HepG2 (cell line): ENCODE data around the gene CHN1. TPM values are rescaled to one million over a fixed set of nuclear protein-coding genes. Genes with fewer than 3 reads are reported as not detected.

ENCODE experiments used
- ATAC-seq: fragments of 200-7000 bp; cut with Tn5 transposase; 3 replicates; pipeline ENCODE4 v1.9.1; 2020; ENCODE audit warnings: mild to moderate bottlenecking, moderate library complexity
- BruUV-seq: library from RNA; stranded (reverse); fragments of 400-500 nt; replicated peaks from 2 replicates; lab custom pipeline; 2021; lab: Mats Ljungman, UMichigan
- CTCF ChIA-PET: fragments of 300-600 bp; formaldehyde crosslinking; extraction: SDS; loops from one replicate; lab custom pipeline; 2021; ENCODE audit warnings: low total read pairs, inconsistent platforms, low intra/inter-chr PET ratio; lab: Yijun Ruan, JAX
- POLR2A ChIA-PET: fragments of 350-600 bp; sonication (Branson Sonifier 250); formaldehyde crosslinking; loops from one replicate; lab custom pipeline; 2020; ENCODE audit warnings: antibody characterized with exemption, inconsistent platforms; lab: Yijun Ruan, JAX
- DNase-seq: peaks from one replicate; pipeline ENCODE4 v3.0.0-alpha.2; 2015; ENCODE audit warnings: low spot score
- FAIRE-seq: peaks from 3 replicates; lab custom pipeline; 2011; peaks lifted over from hg19 to GRCh38; lab: Jason Lieb, UNC
- H2AFZ ChIP-seq: one replicate; pipeline ENCODE4 v1.6.1; 2011; ENCODE audit warnings: low read length, inconsistent platforms
- H3K27ac ChIP-seq: fragments of 300-600 bp; 3 replicates; pipeline ENCODE4 v1.8.0; 2011; ENCODE audit warnings: mixed run types, mild to moderate bottlenecking, mixed read lengths, low read length, inconsistent platforms; ENCODE audit not compliant: insufficient read depth; ENCODE audit errors: extremely low read length
- H3K27me3 ChIP-seq, 2 experiments: fragments of 200-600 bp in 1 of 2; 2 replicates in 1 of 2; 3 replicates in 1 of 2; pipeline versions ENCODE4 v1.6.0 to v1.8.0; 2011; ENCODE audit warnings: low read length in 2 of 2, mild to moderate bottlenecking in 2 of 2, moderate library complexity in 2 of 2, inconsistent platforms in 1 of 2; ENCODE audit not compliant: insufficient read depth in 2 of 2, control insufficient read depth in 1 of 2
- H3K36me3 ChIP-seq, 2 experiments: fragments of 200-600 bp in 1 of 2; replicated peaks in 1 of 2; 2 replicates in 1 of 2; 3 replicates in 1 of 2; pipeline versions ENCODE4 v1.5.1 to v1.8.0; 2011; ENCODE audit warnings: low read length in 2 of 2, inconsistent platforms in 1 of 2; ENCODE audit not compliant: insufficient read depth in 2 of 2, control insufficient read depth in 1 of 2
- H3K4me1 ChIP-seq: 2 replicates; pipeline ENCODE4 v1.5.1; 2012; ENCODE audit warnings: low read length, inconsistent platforms; ENCODE audit not compliant: insufficient read depth
- H3K4me2 ChIP-seq: 2 replicates; pipeline ENCODE4 v1.6.0; 2011; ENCODE audit warnings: low read depth, low read length, inconsistent platforms
- H3K4me3 ChIP-seq, 3 experiments: fragments of 200-600 bp in 1 of 3; sonication (generic), shearing (Covaris generic) in 1 of 3; replicated peaks in 1 of 3; 2 replicates each; pipeline ENCODE4 v1.5.1; 2011 to 2016; ENCODE audit warnings: low read length in 3 of 3, inconsistent platforms in 2 of 3, low read depth in 2 of 3, mild to moderate bottlenecking in 2 of 3, control low read depth in 1 of 3, mixed read lengths in 1 of 3; ENCODE audit not compliant: insufficient read depth in 1 of 3
- H3K79me2 ChIP-seq: one replicate; pipeline ENCODE4 v1.6.1; 2011; ENCODE audit warnings: low read length, inconsistent platforms; ENCODE audit not compliant: insufficient read depth
- H3K9ac ChIP-seq: 2 replicates; pipeline ENCODE4 v1.6.0; 2011; ENCODE audit warnings: mild to moderate bottlenecking, low read depth, low read length, inconsistent platforms; ENCODE audit not compliant: insufficient read depth
- H3K9me3 ChIP-seq: 2 replicates; pipeline ENCODE4 v1.5.1; 2012; ENCODE audit warnings: mild to moderate bottlenecking, low read length
- H4K20me1 ChIP-seq: 2 replicates; pipeline ENCODE4 v1.6.0; 2011; ENCODE audit warnings: inconsistent platforms, mild to moderate bottlenecking, low read length, moderate library complexity; ENCODE audit not compliant: insufficient read depth
- ATF6 ChIP-seq: sonication (generic); formaldehyde crosslinking; conservative IDR thresholded peaks from 2 replicates; pipeline ENCODE4 v1.4.0; 2020; ENCODE audit warnings: missing genetic modification reagents
- KLF6 ChIP-seq: IDR thresholded peaks from 2 replicates; pipeline ENCODE4 v1.8.0; 2016; ENCODE audit warnings: missing biosample characterization, missing genetic modification reagents
- NFYB ChIP-seq: sonication (generic); formaldehyde crosslinking; IDR thresholded peaks from 2 replicates; pipeline ENCODE4 v1.4.0; 2020; ENCODE audit warnings: missing genetic modification reagents
- SMAD1 ChIP-seq: sonication (generic); formaldehyde crosslinking; IDR thresholded peaks from 2 replicates; pipeline ENCODE4 v1.4.0; 2020; ENCODE audit warnings: missing genetic modification reagents, low read depth, mild to moderate bottlenecking, borderline replicate concordance
- SP5 ChIP-seq: IDR thresholded peaks from 2 replicates; pipeline ENCODE4 v1.6.1; 2016; ENCODE audit warnings: low read depth, borderline replicate concordance
- U2AF1 ChIP-seq: fragments of 200-400 bp; formaldehyde crosslinking; optimal IDR thresholded peaks from 2 replicates; pipeline ENCODE3; 2017; ENCODE audit warnings: mild to moderate bottlenecking, low read depth, low read length
- XRCC5 ChIP-seq: fragments of 200-400 bp; formaldehyde crosslinking; optimal IDR thresholded peaks from 2 replicates; pipeline ENCODE3; 2017; ENCODE audit warnings: mild to moderate bottlenecking, low read length
- ZFP36 ChIP-seq: fragments of 150-350 bp; IDR thresholded peaks from 2 replicates; pipeline ENCODE4 v1.6.1; 2018; ENCODE audit warnings: borderline replicate concordance, low read length, low read depth; ENCODE audit not compliant: partially characterized antibody
- ZMYM2 ChIP-seq: sonication (generic); formaldehyde crosslinking; IDR thresholded peaks from 2 replicates; pipeline ENCODE4 v1.8.0; 2022; ENCODE audit warnings: mild to moderate bottlenecking, missing genetic modification reagents
- ZNF256 ChIP-seq: sonication (generic); formaldehyde crosslinking; conservative IDR thresholded peaks from 2 replicates; pipeline ENCODE4 v1.4.0; 2020; ENCODE audit warnings: missing genetic modification reagents
- ZNF607 ChIP-seq: sonication (generic); formaldehyde crosslinking; IDR thresholded peaks from 2 replicates; pipeline ENCODE4 v1.5.1; 2020; ENCODE audit warnings: missing genetic modification reagents, mild to moderate bottlenecking, borderline replicate concordance
- ZNF709 ChIP-seq: sonication (generic); formaldehyde crosslinking; IDR thresholded peaks from 2 replicates; pipeline ENCODE4 v1.5.0; 2020; ENCODE audit warnings: mild to moderate bottlenecking, missing genetic modification reagents
- ZNF772 ChIP-seq: sonication (generic); formaldehyde crosslinking; IDR thresholded peaks from 2 replicates; pipeline ENCODE4 v1.5.0; 2020; ENCODE audit warnings: mild to moderate bottlenecking, missing genetic modification reagents
- ZNF790 ChIP-seq: sonication (generic); formaldehyde crosslinking; IDR thresholded peaks from 2 replicates; pipeline ENCODE4 v1.8.0; 2022; ENCODE audit warnings: missing genetic modification reagents, mild to moderate bottlenecking, borderline replicate concordance
- ZNF792 ChIP-seq: IDR thresholded peaks from 2 replicates; pipeline ENCODE4 v1.6.1; 2016
- ZSCAN12 ChIP-seq: sonication (generic); formaldehyde crosslinking; IDR thresholded peaks from 2 replicates; pipeline ENCODE4 v1.9.0; 2021; ENCODE audit warnings: mild to moderate bottlenecking, missing genetic modification reagents
- ZSCAN25 ChIP-seq: sonication (generic); formaldehyde crosslinking; IDR thresholded peaks from 2 replicates; pipeline ENCODE4 v1.8.0; 2022; ENCODE audit warnings: mild to moderate bottlenecking, missing genetic modification reagents
- WGBS: methylation state at CpG from one replicate; pipeline ENCODE4 v1.1.6; 2017; ENCODE audit warnings: low lambda C conversion rate; 5-methylcytosine and 5-hydroxymethylcytosine counted together
- in situ Hi-C: cut with HindIII; loops from 2 replicates; pipeline ENCODE4 v1.10.0; 2017; ENCODE audit warnings: low pct_unique_long_range_greater_than_20kb; ENCODE audit not compliant: extremely low pct_ligation_motif_present
- intact Hi-C: fragments of 100-400 bp; cut with micrococcal nuclease; formaldehyde crosslinking; loops from one replicate; pipeline ENCODE4 v1.10.0; 2022; ENCODE audit not compliant: unreplicated experiment
- polyA plus RNA-seq, 8 experiments: library from polyadenylated mRNA; depleted of rRNA in 3 of 8; stranded (reverse) in 7 of 8; unstranded in 1 of 8; fragments of >200 nt; fragmentation: Illumina TruSeq in 4 of 8; extraction: Trizol in 4 of 8; gene quantifications; 2 replicates each; pipeline versions ENCODE4 v1.2.1 to v1.2.3, GENCODE V29; 2011 to 2016; ENCODE audit warnings: low read depth in 4 of 8, missing spikeins in 1 of 8, mixed read lengths in 1 of 8; ENCODE audit not compliant: insufficient read depth in 1 of 8
- total RNA-seq, 5 experiments: library from RNA; depleted of rRNA; stranded (reverse); fragments of >200 nt; fragmentation: Illumina TruSeq; extraction: Trizol; gene quantifications; 2 replicates each; pipeline ENCODE4 v1.2.3, GENCODE V29; 2016; ENCODE audit warnings: low read depth in 1 of 5

Gene CHN1
- total and polyA plus RNA-seq, 2 of the 13 experiments (the other 11 are each of a cell fraction or from before 2014, with no cell fraction given): 2.8 to 3.5 TPM

GRCh38 chr2:174844295-174844708 is 160.9 kb downstream of the CHN1 start (continued):
- no peak for TF ChIP-seq ZNF790 (CRISPR knock-in tag)
- TF ChIP-seq U2AF1: no peak

GRCh38 chr2:174842496-174842895 is 162.7 kb downstream of the CHN1 start:
- Histone ChIP-seq H3K4me1 (no peaks in the 10 kb centered on the region), H3K27ac (no peak overlapping the region), H4K20me1 (no peaks in the 10 kb centered on the region), H3K27me3 (peaks cover 0 to 4% of the 10 kb centered on the region in 2 experiments; a peak in 1 of 5 replicates), H3K79me2 (no peaks in the 10 kb centered on the region), H3K9me3 (no peaks in the 10 kb centered on the region), H2AFZ (no peak overlapping the region), H3K4me2 (no peak overlapping the region), H3K36me3 (no peaks in the 10 kb centered on the region), H3K9ac (no peak overlapping the region), H3K4me3 (no peak overlapping the region)
- POLR2A ChIA-PET: no interaction called here
- FAIRE-seq (no peak), DNase-seq (no peak), ATAC-seq (no peak)
- TF ChIP-seq SP5 (CRISPR knock-in tag): no peak
- 34% methylated on average over 4 of the region's 4 CpGs for whole genome bisulfite sequencing
- intact Hi-C loops: no loop called here
- no TSS peak for BruUV-seq
- CTCF ChIA-PET: no interaction called here
- in situ Hi-C loops: no loop called here

GRCh38 chr2:174841936-174842335 is 163.2 kb downstream of the CHN1 start:
- Histone ChIP-seq H3K36me3 (no peaks in the 10 kb centered on the region), H3K4me3 (no peak overlapping the region), H2AFZ (no peak overlapping the region), H3K9me3 (no peaks in the 10 kb centered on the region), H3K4me1 (no peaks in the 10 kb centered on the region), H3K27me3 (peaks cover 0 to 4% of the 10 kb centered on the region in 2 experiments; a peak in 1 of 5 replicates), H3K79me2 (no peaks in the 10 kb centered on the region), H3K9ac (no peak overlapping the region), H3K27ac (no peak overlapping the region), H3K4me2 (no peak overlapping the region), H4K20me1 (no peaks in the 10 kb centered on the region)
- POLR2A ChIA-PET: no interaction called here
- CTCF ChIA-PET: no interaction called here
- FAIRE-seq (no peak), DNase-seq (no peak), ATAC-seq (no peak)
- no TSS peak for BruUV-seq
- 50% methylated on average over 3 of the region's 3 CpGs for WGBS
- intact Hi-C loops: no loop called here
- in situ Hi-C loops: no loop called here
- no peak for TF ChIP-seq ZFP36
- TF ChIP-seq ZMYM2: no peak
- no peak for TF ChIP-seq ZNF792 (CRISPR knock-in tag)
- no peak for TF ChIP-seq XRCC5
- no peak for TF ChIP-seq ZSCAN12 (CRISPR knock-in tag)
- TF ChIP-seq SMAD1 (CRISPR knock-in tag): no peak
- TF ChIP-seq ZNF607 (CRISPR knock-in tag): no peak
- TF ChIP-seq ZNF772: no peak
- TF ChIP-seq ZNF709 (CRISPR knock-in tag): no peak
- no peak for TF ChIP-seq NFYB
- no peak for TF ChIP-seq ZNF256 (CRISPR knock-in tag)
- TF ChIP-seq ZSCAN25 (CRISPR knock-in tag): no peak
- no peak for TF ChIP-seq ATF6 (CRISPR knock-in tag)
- no peak for TF ChIP-seq KLF6 (CRISPR knock-in tag)
